HK-2 (cell line): ENCODE data around the gene TRIM2.

Source experiments
- DNase-seq: peaks from one replicate; pipeline ENCODE4 v3.0.0-alpha.2; 2018; ENCODE audit not compliant: unreplicated experiment

The TRIM2 gene

DNA sequence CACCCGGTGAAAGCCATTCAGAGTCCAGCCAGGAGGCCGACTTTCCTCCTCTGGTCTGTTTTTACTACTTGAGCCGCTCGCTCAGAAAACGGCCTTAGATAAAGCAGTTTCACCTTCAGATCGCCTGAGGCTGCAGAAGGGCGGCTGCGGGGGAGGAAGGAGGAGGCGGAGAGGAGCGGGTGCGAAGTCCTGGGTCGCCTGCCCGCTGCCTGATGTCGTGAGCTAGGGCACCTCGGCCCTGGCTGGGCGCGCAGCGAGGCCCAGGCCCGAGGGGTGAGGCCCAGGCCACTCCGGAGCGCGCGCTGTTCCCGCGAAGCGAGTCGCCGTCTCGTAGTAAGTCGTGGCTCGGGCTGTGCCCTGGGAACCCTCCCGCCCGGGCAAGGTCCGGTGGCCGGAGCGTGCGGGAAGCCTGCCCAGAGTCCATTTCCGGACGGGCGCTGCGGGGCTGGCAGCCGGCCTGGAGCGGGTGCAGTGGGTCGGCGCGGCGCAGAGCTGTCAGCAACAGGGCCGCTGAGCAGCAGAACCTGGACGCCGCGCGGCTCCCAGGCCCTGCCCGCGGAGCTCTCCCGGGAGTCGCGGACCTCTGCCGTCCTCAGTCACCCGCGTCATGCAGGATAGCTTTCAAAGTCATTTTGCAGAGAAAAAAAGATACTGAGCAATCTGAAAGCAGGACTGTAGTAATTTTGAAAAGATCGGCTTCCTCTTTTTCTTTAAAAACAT, 18.6 kb downstream of the TRIM2 start:
- peak; percentile 55 for DNase-seq

DNA sequence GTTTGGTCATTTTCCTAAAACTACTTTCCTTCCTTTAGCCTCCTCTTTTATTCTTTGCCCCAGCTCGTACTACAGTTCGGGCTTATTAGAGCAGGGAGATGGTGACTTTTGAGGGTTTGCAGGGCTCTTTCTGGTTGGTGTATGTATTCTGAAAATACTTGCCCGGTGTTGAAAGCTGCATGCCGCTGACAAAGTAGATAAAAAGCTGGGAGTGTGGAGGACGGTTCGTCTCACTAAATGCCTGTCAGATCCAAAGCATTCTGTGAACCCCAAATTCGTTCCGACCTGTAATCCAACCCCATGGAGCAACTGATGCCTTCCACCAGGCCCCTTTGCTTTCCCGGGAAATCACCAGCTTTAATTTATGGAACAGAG, 19.2 kb downstream of the TRIM2 start:
- no peak for DNase-seq

- no peak for DNase-seq
Observed at GRCh38 chr4:153223930-153224329, 19.7 kb downstream of the TRIM2 start.

- DNase-seq, result no peak
Observed at GRCh38 chr4:153224474-153224873, 20.2 kb downstream of the TRIM2 start.

DNA sequence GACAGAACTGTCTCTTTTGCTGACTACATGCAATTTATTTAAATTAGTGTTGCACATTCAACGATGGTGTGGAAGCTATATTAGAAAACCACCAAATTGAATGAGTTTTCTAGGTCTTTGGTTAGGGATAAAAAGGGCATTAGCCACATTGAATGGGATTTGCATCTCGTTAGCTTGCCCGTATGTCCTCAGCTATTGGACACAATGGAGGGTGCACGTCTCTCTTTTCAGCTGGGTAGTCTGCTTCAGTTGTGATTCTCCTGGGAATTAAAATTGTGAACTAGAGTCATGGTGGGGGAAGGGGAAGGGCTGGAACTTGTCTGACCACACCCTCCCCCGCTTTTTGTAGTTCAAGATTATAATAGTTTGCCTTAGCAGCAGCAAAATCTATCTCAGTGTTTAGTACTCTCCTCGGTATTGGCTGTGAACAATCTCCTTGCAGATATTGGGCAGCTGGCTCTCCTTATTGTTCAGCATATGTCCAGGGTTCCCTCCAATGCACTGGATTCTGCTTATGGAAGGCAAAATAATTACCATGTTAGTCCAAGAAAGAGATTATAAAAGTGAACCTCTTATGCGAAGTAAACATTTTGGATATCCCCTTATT, 23.3 kb downstream of the TRIM2 start:
- DNase-seq, result no peak

- DNase-seq, result no peak
Observed at GRCh38 chr4:153228512-153229140, 24.4 kb downstream of the TRIM2 start.

- DNase-seq, result no peak
Observed at GRCh38 chr4:153229545-153229944, 25.3 kb downstream of the TRIM2 start.

DNA sequence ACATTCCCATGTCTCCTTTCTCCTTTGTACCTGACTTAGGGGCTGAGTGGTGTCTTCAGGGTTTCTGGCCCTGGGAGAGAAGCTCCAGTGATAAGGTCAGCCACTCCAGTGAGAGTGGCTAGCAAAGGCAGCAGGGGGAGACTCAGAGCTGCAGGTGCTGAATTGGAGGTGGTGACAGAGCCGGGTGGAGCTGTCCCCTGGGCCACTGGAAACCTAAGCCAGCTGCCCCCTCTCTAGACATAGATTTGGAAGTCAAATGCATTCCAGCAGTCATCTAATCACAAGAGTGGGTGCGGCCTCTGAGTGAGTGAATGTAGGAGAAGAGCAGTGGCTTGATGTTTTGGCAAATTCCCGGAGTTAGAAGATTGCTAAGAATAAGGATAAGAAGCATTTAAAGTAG, 28.5 kb downstream of the TRIM2 start:
- no peak for DNase-seq

- peak; percentile 10 for DNase-seq
Observed at GRCh38 chr4:153233761-153234371, 29.6 kb downstream of the TRIM2 start.

- no peak for DNase-seq
Observed at GRCh38 chr4:153234885-153235284, 30.6 kb downstream of the TRIM2 start.

DNA sequence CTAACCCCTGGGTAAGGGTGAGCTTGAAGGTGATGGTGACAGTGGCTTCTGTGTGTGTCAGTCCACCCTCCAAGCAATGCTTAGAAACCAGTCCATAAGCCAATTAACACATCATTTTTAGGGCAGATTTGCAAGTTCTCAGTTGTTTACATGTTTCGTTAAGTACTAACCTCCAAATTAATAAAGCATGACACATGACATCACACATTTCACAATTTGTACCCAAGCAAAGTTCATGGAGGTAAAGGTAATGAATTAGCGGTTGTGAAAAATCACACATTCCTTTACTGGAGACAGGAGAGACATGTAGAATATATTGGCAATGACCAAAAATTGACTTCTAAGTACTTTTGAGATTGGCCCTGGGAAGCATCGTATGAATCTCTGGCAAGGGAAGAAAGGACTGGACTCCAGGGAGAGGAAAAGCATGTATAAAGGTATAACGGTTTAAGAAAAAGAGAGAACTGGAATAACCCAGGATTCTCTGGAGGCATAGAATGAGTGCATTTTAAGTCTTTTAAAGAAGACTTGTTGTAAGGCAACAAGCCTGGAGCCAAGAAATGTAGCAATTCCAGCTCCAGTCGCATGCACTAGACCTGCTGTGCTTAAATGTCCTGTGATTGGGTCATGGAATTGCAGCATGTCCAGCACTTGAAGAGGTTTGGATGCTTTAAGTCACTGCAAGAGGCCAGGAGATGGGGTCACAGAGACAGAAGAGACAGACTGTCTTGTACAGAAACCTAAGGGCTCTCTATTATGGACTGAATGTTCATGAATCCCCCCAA, 34.1 kb downstream of the TRIM2 start:
- no peak for DNase-seq

DNA sequence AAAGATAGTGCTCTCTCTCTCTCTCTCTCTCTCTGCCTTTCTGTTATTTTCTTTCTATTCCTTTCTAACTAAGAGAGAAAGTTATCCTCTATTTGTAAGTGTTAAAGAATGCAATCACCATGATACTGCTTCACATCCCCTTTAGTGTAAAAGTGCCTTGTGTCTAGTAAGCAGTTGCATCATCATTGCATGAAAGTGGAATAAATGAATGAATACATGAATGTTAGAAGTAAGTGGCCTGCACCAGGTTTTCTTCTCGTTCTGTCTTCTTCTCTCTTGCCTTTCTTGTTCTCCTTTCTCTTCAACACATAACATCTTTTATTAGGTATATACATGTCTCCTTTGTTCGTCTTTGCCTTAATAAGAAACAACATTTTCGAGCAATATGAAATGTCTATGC, 35.2 kb downstream of the TRIM2 start:
- DNase-seq, result no peak

- no peak for DNase-seq
Observed at GRCh38 chr4:153241295-153241694, 37.1 kb downstream of the TRIM2 start.

DNA sequence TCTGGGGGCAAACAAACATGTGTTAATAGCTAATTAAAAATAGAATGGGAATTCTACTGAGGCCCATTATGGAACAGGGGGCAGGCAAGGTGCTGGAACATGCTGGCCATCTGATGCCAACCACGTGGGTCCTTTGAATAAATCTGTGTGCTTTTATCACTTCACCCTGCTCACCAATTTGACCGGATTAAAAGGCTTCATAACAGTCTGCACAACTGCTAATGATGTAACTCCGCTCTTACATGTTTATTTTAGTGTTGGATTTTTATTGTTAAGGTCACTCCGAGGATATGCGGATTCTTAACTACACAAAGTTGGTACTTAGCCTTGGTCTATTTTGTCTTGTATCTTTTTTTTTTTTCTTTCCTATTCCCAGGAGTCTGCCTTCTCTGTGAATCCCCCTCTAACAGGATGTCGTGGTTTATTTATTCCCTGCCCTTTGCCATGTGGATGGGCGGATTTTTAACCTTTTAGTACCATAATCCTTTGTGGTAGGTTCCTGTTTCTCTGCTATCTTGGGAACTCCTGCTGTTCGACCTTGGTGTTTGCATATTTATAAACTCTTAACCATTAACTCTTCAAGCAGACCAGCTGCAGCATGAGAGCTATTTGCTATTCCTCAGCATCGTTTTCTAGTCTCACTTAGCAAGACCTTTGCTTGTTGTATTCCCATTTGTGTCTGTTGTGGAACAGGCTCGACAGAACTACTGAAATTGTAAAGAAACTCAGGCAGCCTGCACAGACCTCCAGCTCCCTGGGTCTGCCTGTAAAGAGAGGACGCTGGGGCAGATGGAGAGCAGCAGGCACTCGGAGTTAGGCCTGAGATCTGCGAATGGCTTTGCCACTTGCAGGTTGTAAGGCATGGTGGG, 38.0 kb downstream of the TRIM2 start:
- DNase-seq, result no peak

- no peak for DNase-seq
Observed at GRCh38 chr4:153242839-153243324, 38.6 kb downstream of the TRIM2 start.

- DNase-seq, result no peak
Observed at GRCh38 chr4:153243468-153243867, 39.2 kb downstream of the TRIM2 start.

- DNase-seq, result no peak
Observed at GRCh38 chr4:153244969-153245368, 40.7 kb downstream of the TRIM2 start.

GRCh38 chr4:153245775-153246174, 41.5 kb downstream of the TRIM2 start:
- DNase-seq, result no peak

- no peak for DNase-seq
Observed at GRCh38 chr4:153246446-153247115, 42.3 kb downstream of the TRIM2 start.

DNA sequence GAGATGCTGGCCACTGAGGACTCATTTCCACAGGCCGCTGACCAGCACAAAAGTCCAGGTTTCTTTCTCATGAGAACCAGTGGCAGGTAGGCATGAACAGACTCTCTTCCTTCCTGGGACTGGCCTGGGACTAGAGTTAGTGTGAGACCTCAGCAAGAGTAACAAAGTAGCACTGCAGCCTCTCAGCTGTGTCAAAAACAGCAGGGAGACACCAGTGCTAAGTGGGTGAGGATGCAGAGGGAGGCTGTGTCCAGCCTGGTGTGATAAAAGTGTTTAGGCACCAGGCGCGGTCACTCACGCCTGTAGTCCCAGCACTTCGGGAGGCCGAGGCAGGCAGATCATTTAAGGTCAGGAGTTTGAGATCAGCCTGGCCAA, 42.9 kb downstream of the TRIM2 start:
- no peak for DNase-seq
